ENCODE data around the gene PSMD12. TPM values are rescaled to one million over a fixed set of nuclear protein-coding genes. Genes with fewer than 3 reads are reported as not detected.

PSMD12 gene
- total RNA-seq, 1 experiment from 2014 or later, result 192 TPM

DNA sequence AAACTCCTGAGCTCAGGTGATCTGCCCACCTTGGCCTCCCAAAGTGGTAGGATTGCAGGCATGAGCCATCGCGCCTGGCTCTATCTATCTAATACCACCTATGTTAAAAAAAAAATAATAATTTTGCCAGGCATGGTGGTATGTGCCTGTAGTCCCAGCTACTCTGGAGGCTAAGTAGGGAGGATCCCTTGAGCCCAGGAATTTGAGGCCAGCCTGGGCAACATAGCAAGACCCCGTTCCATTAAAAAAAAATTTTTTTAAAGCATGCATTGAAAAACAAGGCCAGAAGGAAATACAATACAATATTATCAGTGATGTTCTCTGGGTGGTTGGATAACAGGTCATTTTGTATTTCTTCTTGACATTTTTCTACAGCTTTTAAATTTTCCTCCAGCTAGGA is 76.1 kb downstream of the PSMD12 start:
- no peak overlapping the region for H3K4me3 ChIP-seq (ENCODE audit: low read depth, low read length, poor library complexity, severe bottlenecking)
- CTCF ChIA-PET, result interaction anchor here (0.6 kb wide), 1 partner anchor 17 kb away, joined by 3 read pairs; no protein-coding TSS in a partner anchor
- intact Hi-C loops (cut with micrococcal nuclease; ENCODE audit: unreplicated experiment), result loop anchor here (5.0 kb wide), 1 partner anchor 68 kb away; no protein-coding TSS in a partner anchor
- POLR2A ChIA-PET (ENCODE audit: low non-redundant PET), result no interaction called here
- BruUV-seq (replicated peaks), result no TSS peak
- H3K27me3 ChIP-seq (replicated peaks; ENCODE audit: insufficient read depth, low read depth, low read length, poor library complexity), result no peaks in the 10 kb centered on the region
- no peak for TF ChIP-seq EZH2 (IDR thresholded peaks at IDR 0.05; ENCODE audit: borderline replicate concordance, low read depth, low read length, poor library complexity, severe bottlenecking)
- TF ChIP-seq, protein P1, sequence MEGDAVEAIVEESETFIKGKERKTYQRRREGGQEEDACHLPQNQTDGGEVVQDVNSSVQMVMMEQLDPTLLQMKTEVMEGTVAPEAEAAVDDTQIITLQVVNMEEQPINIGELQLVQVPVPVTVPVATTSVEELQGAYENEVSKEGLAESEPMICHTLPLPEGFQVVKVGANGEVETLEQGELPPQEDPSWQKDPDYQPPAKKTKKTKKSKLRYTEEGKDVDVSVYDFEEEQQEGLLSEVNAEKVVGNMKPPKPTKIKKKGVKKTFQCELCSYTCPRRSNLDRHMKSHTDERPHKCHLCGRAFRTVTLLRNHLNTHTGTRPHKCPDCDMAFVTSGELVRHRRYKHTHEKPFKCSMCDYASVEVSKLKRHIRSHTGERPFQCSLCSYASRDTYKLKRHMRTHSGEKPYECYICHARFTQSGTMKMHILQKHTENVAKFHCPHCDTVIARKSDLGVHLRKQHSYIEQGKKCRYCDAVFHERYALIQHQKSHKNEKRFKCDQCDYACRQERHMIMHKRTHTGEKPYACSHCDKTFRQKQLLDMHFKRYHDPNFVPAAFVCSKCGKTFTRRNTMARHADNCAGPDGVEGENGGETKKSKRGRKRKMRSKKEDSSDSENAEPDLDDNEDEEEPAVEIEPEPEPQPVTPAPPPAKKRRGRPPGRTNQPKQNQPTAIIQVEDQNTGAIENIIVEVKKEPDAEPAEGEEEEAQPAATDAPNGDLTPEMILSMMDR (conservative IDR thresholded peaks at IDR 0.05; ENCODE audit: low read depth, low read length), result no peak
- H3K27ac ChIP-seq (ENCODE audit: low read depth, low read length, poor library complexity, severe bottlenecking), result no peak overlapping the region
- peaks cover 6% of the 10 kb centered on the region for H3K4me1 ChIP-seq (ENCODE audit: insufficient read depth, low read length, poor library complexity, severe bottlenecking)
- H3K9me3 ChIP-seq (ENCODE audit: low read depth, low read length, poor library complexity, severe bottlenecking), result no peaks in the 10 kb centered on the region
- H3K36me3 ChIP-seq (ENCODE audit: insufficient read depth, low read length, poor library complexity, severe bottlenecking), result no peaks in the 10 kb centered on the region
- no peak for DNase-seq (ENCODE audit: low spot score)

DNA sequence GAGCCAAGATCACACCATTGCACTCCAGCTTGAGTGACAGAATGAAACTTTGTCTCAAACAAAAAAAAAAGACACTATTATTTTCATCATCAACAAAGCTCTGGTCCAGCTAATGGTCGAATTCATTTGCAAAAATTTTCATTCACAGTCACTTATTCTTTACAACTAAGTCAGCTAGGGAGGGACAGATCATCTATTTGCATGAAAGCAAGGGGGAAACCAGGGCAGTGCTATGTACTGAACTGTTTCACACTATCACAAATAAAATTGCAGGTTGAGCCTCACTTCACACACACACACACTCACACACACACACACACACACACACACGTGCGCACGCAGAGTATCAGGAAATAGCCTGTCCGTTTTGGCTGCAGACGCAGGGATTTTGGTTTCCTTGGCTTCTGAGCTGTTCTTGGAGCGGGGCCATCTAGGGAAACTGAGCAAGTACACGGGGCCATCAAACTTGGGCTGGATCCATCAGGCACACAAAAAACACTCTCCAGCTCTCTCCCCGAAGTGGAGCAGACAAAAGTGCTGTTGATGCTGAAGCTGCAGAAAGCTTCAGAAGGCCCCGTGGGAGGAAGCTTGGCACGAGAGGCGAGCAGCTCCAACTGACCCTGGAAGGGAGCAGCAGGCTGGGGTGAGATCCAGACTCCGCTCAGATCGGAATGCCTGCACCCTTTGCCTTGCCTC is 77.0 kb downstream of the PSMD12 start:
- no peak overlapping the region for H3K27ac ChIP-seq (ENCODE audit: low read depth, low read length, poor library complexity, severe bottlenecking)
- POLR2A ChIA-PET (ENCODE audit: low non-redundant PET), result interaction anchor here (0.5 to 0.7 kb wide), 2 partner anchors 22 to 89 kb away, joined by 7 to 26 read pairs; no protein-coding TSS in a partner anchor
- H3K9me3 ChIP-seq (ENCODE audit: low read depth, low read length, poor library complexity, severe bottlenecking), result no peaks in the 10 kb centered on the region
- no peak for TF ChIP-seq EZH2 (IDR thresholded peaks at IDR 0.05; ENCODE audit: borderline replicate concordance, low read depth, low read length, poor library complexity, severe bottlenecking)
- TF ChIP-seq, protein P1 (conservative IDR thresholded peaks at IDR 0.05; ENCODE audit: low read depth, low read length), result no peak
- DNase-seq (ENCODE audit: low spot score), result peak; percentile 27
- H3K4me3 ChIP-seq (ENCODE audit: low read depth, low read length, poor library complexity, severe bottlenecking), result no peak overlapping the region
- intact Hi-C loops (cut with micrococcal nuclease; ENCODE audit: unreplicated experiment), result no loop called here
- no TSS peak for BruUV-seq (replicated peaks)
- H3K27me3 ChIP-seq (replicated peaks; ENCODE audit: insufficient read depth, low read depth, low read length, poor library complexity), result no peaks in the 10 kb centered on the region
- H3K4me1 ChIP-seq (ENCODE audit: insufficient read depth, low read length, poor library complexity, severe bottlenecking), result peaks cover 6% of the 10 kb centered on the region
- H3K36me3 ChIP-seq (ENCODE audit: insufficient read depth, low read length, poor library complexity, severe bottlenecking), result no peaks in the 10 kb centered on the region
- CTCF ChIA-PET, result interaction anchor here (0.6 to 0.7 kb wide), 2 partner anchors 40 to 216 kb away, joined by 3 to 4 read pairs; no protein-coding TSS in a partner anchor

Other genes starting within 250 kb of the PSMD12 start
- gene HELZ, start 121.4 kb downstream of the PSMD12 start, total RNA-seq (2021), result 49.1 and 57.3 TPM in 2 replicates
- gene PITPNC1, start 10.7 kb upstream of the PSMD12 start, total RNA-seq (2021), result 34.2 and 35.5 TPM in 2 replicates

Measured in A673 (cell line).